ENCODE data around the gene CFAP65. TPM values are rescaled to one million over a fixed set of nuclear protein-coding genes. Genes with fewer than 3 reads are reported as not detected.

CFAP65 gene
- total RNA-seq, 1 experiment from 2014 or later: 0.33 TPM

- Histone ChIP-seq H3K4me1 (ENCODE audit: control insufficient read depth, insufficient read depth, low read length) (0 out of 2 replicates have a peak, but pooled peaks cover 4% of the 10 kb centered on the region), H3K4me3 (ENCODE audit: low read depth in 2 of 2, low read length in 2 of 2) (no peak overlapping the region), H3K9me3 (ENCODE audit: control insufficient read depth, insufficient read depth, low read depth, low read length) (no peaks in the 10 kb centered on the region), H3K27me3 (ENCODE audit: control insufficient read depth, insufficient read depth, low read length) (peaks cover 2% of the 10 kb centered on the region; the same call in 1 of the 2 replicates), H3K27ac (ENCODE audit: low read length) (no peak overlapping the region), H3K36me3 (ENCODE audit: control insufficient read depth, insufficient read depth, low read length) (no peaks in the 10 kb centered on the region)
- no peak for DNase-seq (ENCODE audit: low read depth, low spot score)
- ChIA-PET POLR2A (no interaction called here), CTCF (interaction anchor here (1.0 kb wide), 1 partner anchor 11 kb away, joined by 4 read pairs; no protein-coding TSS in a partner anchor)
- in situ Hi-C loops (cut with HindIII; ENCODE audit: low pct_unique_long_range_greater_than_20kb, low sequenced_read_pairs): no loop called here
- no peak for TF ChIP-seq TCF7L2 (IDR thresholded peaks at IDR 0.05; ENCODE audit: low read depth, low read length)
- TF ChIP-seq CTCF (IDR thresholded peaks at IDR 0.05): no peak
- no peak for TF ChIP-seq POLR2AphosphoS5 (IDR thresholded peaks at IDR 0.05; ENCODE audit: low read depth, low read length)
- TF ChIP-seq, protein P1, sequence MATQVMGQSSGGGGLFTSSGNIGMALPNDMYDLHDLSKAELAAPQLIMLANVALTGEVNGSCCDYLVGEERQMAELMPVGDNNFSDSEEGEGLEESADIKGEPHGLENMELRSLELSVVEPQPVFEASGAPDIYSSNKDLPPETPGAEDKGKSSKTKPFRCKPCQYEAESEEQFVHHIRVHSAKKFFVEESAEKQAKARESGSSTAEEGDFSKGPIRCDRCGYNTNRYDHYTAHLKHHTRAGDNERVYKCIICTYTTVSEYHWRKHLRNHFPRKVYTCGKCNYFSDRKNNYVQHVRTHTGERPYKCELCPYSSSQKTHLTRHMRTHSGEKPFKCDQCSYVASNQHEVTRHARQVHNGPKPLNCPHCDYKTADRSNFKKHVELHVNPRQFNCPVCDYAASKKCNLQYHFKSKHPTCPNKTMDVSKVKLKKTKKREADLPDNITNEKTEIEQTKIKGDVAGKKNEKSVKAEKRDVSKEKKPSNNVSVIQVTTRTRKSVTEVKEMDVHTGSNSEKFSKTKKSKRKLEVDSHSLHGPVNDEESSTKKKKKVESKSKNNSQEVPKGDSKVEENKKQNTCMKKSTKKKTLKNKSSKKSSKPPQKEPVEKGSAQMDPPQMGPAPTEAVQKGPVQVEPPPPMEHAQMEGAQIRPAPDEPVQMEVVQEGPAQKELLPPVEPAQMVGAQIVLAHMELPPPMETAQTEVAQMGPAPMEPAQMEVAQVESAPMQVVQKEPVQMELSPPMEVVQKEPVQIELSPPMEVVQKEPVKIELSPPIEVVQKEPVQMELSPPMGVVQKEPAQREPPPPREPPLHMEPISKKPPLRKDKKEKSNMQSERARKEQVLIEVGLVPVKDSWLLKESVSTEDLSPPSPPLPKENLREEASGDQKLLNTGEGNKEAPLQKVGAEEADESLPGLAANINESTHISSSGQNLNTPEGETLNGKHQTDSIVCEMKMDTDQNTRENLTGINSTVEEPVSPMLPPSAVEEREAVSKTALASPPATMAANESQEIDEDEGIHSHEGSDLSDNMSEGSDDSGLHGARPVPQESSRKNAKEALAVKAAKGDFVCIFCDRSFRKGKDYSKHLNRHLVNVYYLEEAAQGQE (IDR thresholded peaks at IDR 0.05; ENCODE audit: insufficient read depth in 1 of 2, low read depth in 2 of 2, low read length in 1 of 2): no peak
- TF ChIP-seq SIN3A (IDR thresholded peaks at IDR 0.05; ENCODE audit: borderline replicate concordance, insufficient read depth, low read depth, low read length): no peak
- BruUV-seq (replicated peaks): no TSS peak
- ATAC-seq: no peak
- intact Hi-C loops (cut with micrococcal nuclease; ENCODE audit: unreplicated experiment): loop anchor here (10.0 kb wide), 1 partner anchor 163 kb away; no protein-coding TSS in a partner anchor
Observed at GRCh38 chr2:218992196-218992595, 49.1 kb downstream of the CFAP65 start.

- no peak overlapping the region for H3K27ac ChIP-seq (ENCODE audit: low read length)
- peaks cover 2% of the 10 kb centered on the region; the same call in 1 of the 2 replicates for H3K27me3 ChIP-seq (ENCODE audit: control insufficient read depth, insufficient read depth, low read length)
- intact Hi-C loops (cut with micrococcal nuclease; ENCODE audit: unreplicated experiment): loop anchor here (10.0 kb wide), 1 partner anchor 163 kb away; no protein-coding TSS in a partner anchor
- BruUV-seq (replicated peaks): no TSS peak
- in situ Hi-C loops (cut with HindIII; ENCODE audit: low pct_unique_long_range_greater_than_20kb, low sequenced_read_pairs): no loop called here
- ATAC-seq: no peak
- H3K4me3 ChIP-seq (ENCODE audit: low read depth in 2 of 2, low read length in 2 of 2): no peak overlapping the region
- H3K36me3 ChIP-seq (ENCODE audit: control insufficient read depth, insufficient read depth, low read length): no peaks in the 10 kb centered on the region
- ChIA-PET POLR2A (no interaction called here), CTCF (interaction anchor here (1.0 kb wide), 1 partner anchor 10 kb away, joined by 4 read pairs; no protein-coding TSS in a partner anchor)
- H3K9me3 ChIP-seq (ENCODE audit: control insufficient read depth, insufficient read depth, low read depth, low read length): no peaks in the 10 kb centered on the region
- 0 out of 2 replicates have a peak, but pooled peaks cover 4% of the 10 kb centered on the region for H3K4me1 ChIP-seq (ENCODE audit: control insufficient read depth, insufficient read depth, low read length)
- no peak for DNase-seq (ENCODE audit: low read depth, low spot score)
- TF ChIP-seq POLR2AphosphoS5 (IDR thresholded peaks at IDR 0.05; ENCODE audit: low read depth, low read length) (no peak), CTCF (IDR thresholded peaks at IDR 0.05) (no peak), TCF7L2 (IDR thresholded peaks at IDR 0.05; ENCODE audit: low read depth, low read length) (no peak), SIN3A (IDR thresholded peaks at IDR 0.05; ENCODE audit: borderline replicate concordance, insufficient read depth, low read depth, low read length) (no peak)
- TF ChIP-seq, protein P1 (IDR thresholded peaks at IDR 0.05; ENCODE audit: insufficient read depth in 1 of 2, low read depth in 2 of 2, low read length in 1 of 2): peak; percentile 89 to 93
Observed at GRCh38 chr2:218991674-218992168, 49.6 kb downstream of the CFAP65 start.

Data from Panc1 (cell line).